SHP77 (cell line): ENCODE measurements around the gene SYCP3.

Experiments
- DNase-seq, 2 experiments: peaks; one replicate each; lab custom pipeline; 2025; lab: John Stamatoyannopoulos, UW

SYCP3 gene

GRCh38 chr12:101680240-101680639 is 59.0 kb downstream of the SYCP3 start:
- DNase-seq = no peak
